GM23338 (cell line): ENCODE data around the gene RMC1. TPM values are rescaled to one million over a fixed set of nuclear protein-coding genes. Genes with fewer than 3 reads are reported as not detected.

Source experiments
- ATAC-seq: fragments of 200-7000 bp; cut with Tn5 transposase; 3 replicates; pipeline ENCODE4 v1.9.1; 2020
- DNase-seq: peaks from one replicate; pipeline ENCODE4 v3.0.0-alpha.2; 2015; ENCODE audit warnings: low spot score
- H2AFZ ChIP-seq: fragments of 200-600 bp; sonication (generic); 2 replicates; pipeline ENCODE4 v1.8.0; 2016; ENCODE audit warnings: antibody characterized with exemption, mild to moderate bottlenecking, moderate library complexity
- H3F3A ChIP-seq: fragments of 200-600 bp; sonication (generic); replicated peaks from 2 replicates; pipeline ENCODE4 v1.8.0; 2017; ENCODE audit warnings: antibody characterized with exemption, mixed run types, low read depth
- H3K27ac ChIP-seq: fragments of 200-600 bp; sonication (generic); 2 replicates; pipeline ENCODE4 v1.6.1; 2016; ENCODE audit warnings: low read depth
- H3K27me3 ChIP-seq: fragments of 200-600 bp; sonication (generic); 2 replicates; pipeline ENCODE4 v1.8.0; 2016; ENCODE audit warnings: mild to moderate bottlenecking, mixed run types, moderate library complexity; ENCODE audit not compliant: insufficient read depth
- H3K36me3 ChIP-seq: fragments of 200-600 bp; sonication (generic); 2 replicates; pipeline ENCODE4 v1.8.0; 2016; ENCODE audit warnings: mild to moderate bottlenecking; ENCODE audit not compliant: insufficient read depth
- H3K4me1 ChIP-seq: fragments of 200-600 bp; sonication (generic); 2 replicates; pipeline ENCODE4 v1.8.0; 2016; ENCODE audit warnings: mild to moderate bottlenecking, moderate library complexity; ENCODE audit not compliant: insufficient read depth
- H3K4me2 ChIP-seq: fragments of 200-600 bp; sonication (generic); 2 replicates; pipeline ENCODE4 v1.7.1; 2017; ENCODE audit warnings: mixed run types
- H3K4me3 ChIP-seq: fragments of 200-600 bp; sonication (generic); 2 replicates; pipeline ENCODE4 v1.6.1; 2016; ENCODE audit warnings: mixed run types
- H3K79me2 ChIP-seq: fragments of 200-600 bp; sonication (generic); replicated peaks from 2 replicates; pipeline ENCODE4 v1.8.0; 2017; ENCODE audit warnings: mild to moderate bottlenecking; ENCODE audit not compliant: insufficient read depth
- H3K9me2 ChIP-seq: fragments of 200-600 bp; sonication (generic); 2 replicates; pipeline ENCODE4 v1.8.0; 2017; ENCODE audit not compliant: insufficient read depth
- H4K20me1 ChIP-seq: fragments of 200-600 bp; sonication (generic); replicated peaks from 2 replicates; pipeline ENCODE4 v1.8.0; 2017; ENCODE audit warnings: mild to moderate bottlenecking; ENCODE audit not compliant: insufficient read depth
- H3K27ac Mint-ChIP-seq: 2 replicates; pipeline ENCODE4 v1.8.0; 2020; ENCODE audit warnings: inconsistent platforms, mild to moderate bottlenecking, moderate library complexity, mixed read lengths
- H3K27me3 Mint-ChIP-seq: 3 replicates; pipeline ENCODE4 v1.8.0; 2022; ENCODE audit warnings: low read depth, mild to moderate bottlenecking, moderate library complexity, mixed read lengths, inconsistent platforms; ENCODE audit not compliant: insufficient read depth, poor library complexity
- H3K36me3 Mint-ChIP-seq: 3 replicates; pipeline ENCODE4 v1.8.0; 2021; ENCODE audit warnings: low read depth, mild to moderate bottlenecking, inconsistent platforms, moderate library complexity, mixed read lengths
- H3K4me1 Mint-ChIP-seq: 3 replicates; pipeline ENCODE4 v1.8.0; 2020; ENCODE audit warnings: mild to moderate bottlenecking, inconsistent platforms, mixed read lengths
- H3K4me3 Mint-ChIP-seq: 3 replicates; pipeline ENCODE4 v1.8.0; 2021; ENCODE audit warnings: moderate library complexity, mild to moderate bottlenecking, inconsistent platforms, mixed read lengths
- H3K9me3 Mint-ChIP-seq: 3 replicates; pipeline ENCODE4 v1.8.0; 2020; ENCODE audit warnings: moderate library complexity, mild to moderate bottlenecking, inconsistent platforms, mixed read lengths
- CREB1 ChIP-seq: fragments of 250-450 bp; sonication (Bioruptor Pico); IDR thresholded peaks from 2 replicates; pipeline ENCODE4 v1.5.0; 2020; ENCODE audit warnings: low read depth, mild to moderate bottlenecking, moderate library complexity
- CTCF ChIP-seq, 2 experiments: fragments of 200-600 bp in 1 of 2; sonication (generic) in 1 of 2; conservative IDR thresholded peaks; 2 replicates each; pipeline versions ENCODE4 v1.5.1 to v1.6.1; 2016 to 2017; ENCODE audit warnings: antibody characterized with exemption in 2 of 2, low read depth in 2 of 2, mild to moderate bottlenecking in 2 of 2, moderate library complexity in 1 of 2
- ETS1 ChIP-seq: IDR thresholded peaks from 2 replicates; pipeline ENCODE4 v1.6.1; 2016; ENCODE audit warnings: antibody characterized with exemption
- EZH2 ChIP-seq: fragments of 200-600 bp; sonication (generic); IDR thresholded peaks from one replicate; pipeline ENCODE4 v1.8.0; 2017; ENCODE audit warnings: antibody characterized with exemption, mild to moderate bottlenecking, low read depth; ENCODE audit not compliant: unreplicated experiment
- EZH2phosphoT487 ChIP-seq: fragments of 200-600 bp; sonication (generic); IDR thresholded peaks from one replicate; pipeline ENCODE4 v1.8.1; 2018; ENCODE audit warnings: antibody characterized with exemption; ENCODE audit not compliant: unreplicated experiment
- JUNB ChIP-seq: IDR thresholded peaks from one replicate; pipeline ENCODE4 v1.6.1; 2016; ENCODE audit warnings: antibody characterized with exemption; ENCODE audit not compliant: unreplicated experiment
- NANOG ChIP-seq: IDR thresholded peaks from 2 replicates; pipeline ENCODE4 v1.6.1; 2016; ENCODE audit warnings: antibody characterized with exemption, borderline replicate concordance
- POLR2AphosphoS5 ChIP-seq: IDR thresholded peaks from 2 replicates; pipeline ENCODE4 v1.6.1; 2016; ENCODE audit warnings: antibody characterized with exemption, low read depth
- REST ChIP-seq: IDR thresholded peaks from one replicate; pipeline ENCODE4 v1.6.1; 2018; ENCODE audit warnings: antibody characterized with exemption; ENCODE audit not compliant: unreplicated experiment
- STAT1 ChIP-seq: IDR thresholded peaks from one replicate; pipeline ENCODE4 v1.6.1; 2016; ENCODE audit warnings: antibody characterized with exemption; ENCODE audit not compliant: unreplicated experiment
- ZNF114 ChIP-seq: fragments of 250-450 bp; sonication (Bioruptor Pico); IDR thresholded peaks from 2 replicates; pipeline ENCODE4 v1.5.0; 2020; ENCODE audit warnings: mild to moderate bottlenecking, moderate library complexity
- ZNF331 ChIP-seq: fragments of 250-450 bp; sonication (Bioruptor Pico); IDR thresholded peaks from 2 replicates; pipeline ENCODE4 v1.5.0; 2020; ENCODE audit warnings: low read depth, mild to moderate bottlenecking, moderate library complexity
- ZNF462 ChIP-seq: fragments of 250-450 bp; sonication (Bioruptor Pico); IDR thresholded peaks from 2 replicates; pipeline ENCODE4 v1.5.0; 2020; ENCODE audit warnings: mild to moderate bottlenecking, moderate library complexity
- polyA plus RNA-seq: library from polyadenylated mRNA; unstranded; fragments of >200 nt; fragmentation: Nextera tagmentation; extraction: Ambion mirVana; gene quantifications from 2 replicates; pipeline ENCODE4 v1.2.1, GENCODE V29; 2016
- total RNA-seq: library from RNA; depleted of rRNA; stranded (reverse); fragments of >200 nt; shearing (Covaris generic); gene quantifications from 2 replicates; pipeline ENCODE4 v1.2.3, GENCODE V29; 2014

The RMC1 gene
- total and polyA plus RNA-seq, 2 experiments from 2014 or later = 18.9 to 24.6 TPM

- Histone ChIP-seq H3K27ac (no peak overlapping the region), H2AFZ (no peak overlapping the region), H3K4me3 (no peak overlapping the region), H3K9me2 (no peaks in the 10 kb centered on the region), H3K4me1 (no peaks in the 10 kb centered on the region), H3K79me2 (no peaks in the 10 kb centered on the region), H3K4me2 (no peak overlapping the region), H3K36me3 (peaks cover 30% of the 10 kb centered on the region), H4K20me1 (no peaks in the 10 kb centered on the region; the same call in none of the 2 replicates), H3K27me3 (no peaks in the 10 kb centered on the region), H3F3A (no peaks in the 10 kb centered on the region)
- no peak for DNase-seq
- no peaks in the 10 kb centered on the region for H3K4me1 Mint-ChIP-seq
- H3K9me3 Mint-ChIP-seq = no peaks in the 10 kb centered on the region
- H3K27me3 Mint-ChIP-seq = peaks cover 2% of the 10 kb centered on the region
- H3K4me3 Mint-ChIP-seq = no peak overlapping the region
- H3K36me3 Mint-ChIP-seq = peaks cover 40% of the 10 kb centered on the region
- no peak overlapping the region for H3K27ac Mint-ChIP-seq
- ATAC-seq = no peak
- no peak for TF ChIP-seq ZNF462 (CRISPR knock-in tag)
- TF ChIP-seq CREB1 (CRISPR knock-in tag) = no peak
- no peak for TF ChIP-seq JUNB
- TF ChIP-seq POLR2AphosphoS5 = no peak
- no peak for TF ChIP-seq EZH2phosphoT487
- TF ChIP-seq REST = no peak
- TF ChIP-seq NANOG = no peak
- TF ChIP-seq STAT1 = no peak
- TF ChIP-seq ZNF114 (CRISPR knock-in tag) = no peak
- TF ChIP-seq EZH2 = no peak
- no peak for TF ChIP-seq ZNF331
- TF ChIP-seq CTCF (conservative IDR thresholded peaks at IDR 0.05; ENCODE audit: low read depth in 2 of 2) = no peak
- TF ChIP-seq ETS1 = no peak
Observed at GRCh38 chr18:23471486-23471885, 31.8 kb upstream of the RMC1 start.
